ENCODE results near the gene PIGM.

DNA sequence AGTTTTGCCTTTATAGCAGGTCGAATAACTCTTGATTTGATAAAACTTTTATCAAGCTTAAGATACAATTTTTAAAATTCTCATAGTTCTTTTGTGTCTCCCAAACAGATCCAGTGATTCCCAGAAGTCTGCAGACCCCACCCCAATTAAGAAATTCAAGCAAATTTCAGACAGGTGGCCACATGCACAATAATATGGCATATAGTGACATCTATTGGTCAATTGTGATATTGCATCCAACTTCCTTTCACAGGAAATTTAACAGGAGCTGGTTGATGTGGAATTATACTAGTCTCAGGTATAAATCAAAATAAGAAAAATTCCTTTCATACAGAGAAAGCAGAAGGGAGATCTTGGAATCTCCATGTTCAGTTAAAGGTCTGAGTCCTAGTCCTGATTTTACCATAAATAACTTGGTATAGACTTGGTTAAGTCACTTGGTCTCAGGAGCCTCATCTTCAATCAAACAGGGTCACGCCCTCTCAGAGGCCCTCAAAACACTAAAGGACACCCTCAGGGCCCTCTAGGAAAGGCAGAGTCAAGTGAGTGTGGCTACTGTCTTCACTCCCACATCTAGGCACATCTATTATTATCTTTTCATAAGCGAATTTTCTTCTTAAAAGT is 24.1 kb downstream of the PIGM start:
- TF ChIP-seq POLR2AphosphoS5 (IDR thresholded peaks at IDR 0.05; ENCODE audit: low read depth): no peak
- TF ChIP-seq, protein P1, sequence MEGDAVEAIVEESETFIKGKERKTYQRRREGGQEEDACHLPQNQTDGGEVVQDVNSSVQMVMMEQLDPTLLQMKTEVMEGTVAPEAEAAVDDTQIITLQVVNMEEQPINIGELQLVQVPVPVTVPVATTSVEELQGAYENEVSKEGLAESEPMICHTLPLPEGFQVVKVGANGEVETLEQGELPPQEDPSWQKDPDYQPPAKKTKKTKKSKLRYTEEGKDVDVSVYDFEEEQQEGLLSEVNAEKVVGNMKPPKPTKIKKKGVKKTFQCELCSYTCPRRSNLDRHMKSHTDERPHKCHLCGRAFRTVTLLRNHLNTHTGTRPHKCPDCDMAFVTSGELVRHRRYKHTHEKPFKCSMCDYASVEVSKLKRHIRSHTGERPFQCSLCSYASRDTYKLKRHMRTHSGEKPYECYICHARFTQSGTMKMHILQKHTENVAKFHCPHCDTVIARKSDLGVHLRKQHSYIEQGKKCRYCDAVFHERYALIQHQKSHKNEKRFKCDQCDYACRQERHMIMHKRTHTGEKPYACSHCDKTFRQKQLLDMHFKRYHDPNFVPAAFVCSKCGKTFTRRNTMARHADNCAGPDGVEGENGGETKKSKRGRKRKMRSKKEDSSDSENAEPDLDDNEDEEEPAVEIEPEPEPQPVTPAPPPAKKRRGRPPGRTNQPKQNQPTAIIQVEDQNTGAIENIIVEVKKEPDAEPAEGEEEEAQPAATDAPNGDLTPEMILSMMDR (conservative IDR thresholded peaks at IDR 0.05; ENCODE audit: low read depth in 2 of 2): peak; percentile 81 to 96
- TF ChIP-seq, protein P2, sequence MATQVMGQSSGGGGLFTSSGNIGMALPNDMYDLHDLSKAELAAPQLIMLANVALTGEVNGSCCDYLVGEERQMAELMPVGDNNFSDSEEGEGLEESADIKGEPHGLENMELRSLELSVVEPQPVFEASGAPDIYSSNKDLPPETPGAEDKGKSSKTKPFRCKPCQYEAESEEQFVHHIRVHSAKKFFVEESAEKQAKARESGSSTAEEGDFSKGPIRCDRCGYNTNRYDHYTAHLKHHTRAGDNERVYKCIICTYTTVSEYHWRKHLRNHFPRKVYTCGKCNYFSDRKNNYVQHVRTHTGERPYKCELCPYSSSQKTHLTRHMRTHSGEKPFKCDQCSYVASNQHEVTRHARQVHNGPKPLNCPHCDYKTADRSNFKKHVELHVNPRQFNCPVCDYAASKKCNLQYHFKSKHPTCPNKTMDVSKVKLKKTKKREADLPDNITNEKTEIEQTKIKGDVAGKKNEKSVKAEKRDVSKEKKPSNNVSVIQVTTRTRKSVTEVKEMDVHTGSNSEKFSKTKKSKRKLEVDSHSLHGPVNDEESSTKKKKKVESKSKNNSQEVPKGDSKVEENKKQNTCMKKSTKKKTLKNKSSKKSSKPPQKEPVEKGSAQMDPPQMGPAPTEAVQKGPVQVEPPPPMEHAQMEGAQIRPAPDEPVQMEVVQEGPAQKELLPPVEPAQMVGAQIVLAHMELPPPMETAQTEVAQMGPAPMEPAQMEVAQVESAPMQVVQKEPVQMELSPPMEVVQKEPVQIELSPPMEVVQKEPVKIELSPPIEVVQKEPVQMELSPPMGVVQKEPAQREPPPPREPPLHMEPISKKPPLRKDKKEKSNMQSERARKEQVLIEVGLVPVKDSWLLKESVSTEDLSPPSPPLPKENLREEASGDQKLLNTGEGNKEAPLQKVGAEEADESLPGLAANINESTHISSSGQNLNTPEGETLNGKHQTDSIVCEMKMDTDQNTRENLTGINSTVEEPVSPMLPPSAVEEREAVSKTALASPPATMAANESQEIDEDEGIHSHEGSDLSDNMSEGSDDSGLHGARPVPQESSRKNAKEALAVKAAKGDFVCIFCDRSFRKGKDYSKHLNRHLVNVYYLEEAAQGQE (IDR thresholded peaks at IDR 0.05; ENCODE audit: unreplicated experiment): no peak
- no peak for TF ChIP-seq EZH2phosphoT487 (IDR thresholded peaks at IDR 0.05; ENCODE audit: unreplicated experiment)
- TF ChIP-seq EZH2 (IDR thresholded peaks at IDR 0.05; ENCODE audit: low read depth, unreplicated experiment): no peak
- no peak for TF ChIP-seq CREB1 (CRISPR knock-in tag; IDR thresholded peaks at IDR 0.05; ENCODE audit: low read depth)
- TF ChIP-seq NANOG (IDR thresholded peaks at IDR 0.05; ENCODE audit: borderline replicate concordance): no peak
- TF ChIP-seq, protein P3, sequence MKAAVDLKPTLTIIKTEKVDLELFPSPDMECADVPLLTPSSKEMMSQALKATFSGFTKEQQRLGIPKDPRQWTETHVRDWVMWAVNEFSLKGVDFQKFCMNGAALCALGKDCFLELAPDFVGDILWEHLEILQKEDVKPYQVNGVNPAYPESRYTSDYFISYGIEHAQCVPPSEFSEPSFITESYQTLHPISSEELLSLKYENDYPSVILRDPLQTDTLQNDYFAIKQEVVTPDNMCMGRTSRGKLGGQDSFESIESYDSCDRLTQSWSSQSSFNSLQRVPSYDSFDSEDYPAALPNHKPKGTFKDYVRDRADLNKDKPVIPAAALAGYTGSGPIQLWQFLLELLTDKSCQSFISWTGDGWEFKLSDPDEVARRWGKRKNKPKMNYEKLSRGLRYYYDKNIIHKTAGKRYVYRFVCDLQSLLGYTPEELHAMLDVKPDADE (IDR thresholded peaks at IDR 0.05): no peak
- TF ChIP-seq JUNB (IDR thresholded peaks at IDR 0.05; ENCODE audit: unreplicated experiment): no peak
- no peak for TF ChIP-seq ZNF331 (CRISPR knock-in tag; IDR thresholded peaks at IDR 0.05; ENCODE audit: low read depth)

Measured in GM23338 (cell line).